Omental fat pad (tissue), 4 donors: Measurements from ENCODE around the gene LSM7. TPM values are rescaled to one million over a fixed set of nuclear protein-coding genes. Genes with fewer than 3 reads are reported as not detected.

Source experiments
- ATAC-seq: fragments of 150-250 bp; one replicate; pipeline ENCODE4 v1.9.1; 2016; ENCODE audit warnings: mild to moderate bottlenecking, moderate library complexity; ENCODE audit not compliant: low FRiP score
- DNase-seq: peaks from one replicate; pipeline ENCODE4 v3.0.0-alpha.2; 2019; ENCODE audit warnings: low spot score
- total RNA-seq, 4 donors: library from RNA; depleted of rRNA; stranded (reverse); fragments of >200 nt; gene quantifications; one replicate each; pipeline ENCODE4 v1.1.0, GENCODE V29; 2016
- TF ChIP-seq, protein P1 (sequence below), 3 donors: fragments of 450-650 bp; IDR thresholded peaks; one replicate each; pipeline ENCODE4 v1.5.1; 2016 to 2017; ENCODE audit warnings: antibody characterized with exemption in 3 of 3, mild to moderate bottlenecking in 3 of 3, moderate library complexity in 2 of 3

LSM7 gene
- total RNA-seq, 4 donors from 2014 or later: 101 to 142 (median 115) TPM

DNA sequence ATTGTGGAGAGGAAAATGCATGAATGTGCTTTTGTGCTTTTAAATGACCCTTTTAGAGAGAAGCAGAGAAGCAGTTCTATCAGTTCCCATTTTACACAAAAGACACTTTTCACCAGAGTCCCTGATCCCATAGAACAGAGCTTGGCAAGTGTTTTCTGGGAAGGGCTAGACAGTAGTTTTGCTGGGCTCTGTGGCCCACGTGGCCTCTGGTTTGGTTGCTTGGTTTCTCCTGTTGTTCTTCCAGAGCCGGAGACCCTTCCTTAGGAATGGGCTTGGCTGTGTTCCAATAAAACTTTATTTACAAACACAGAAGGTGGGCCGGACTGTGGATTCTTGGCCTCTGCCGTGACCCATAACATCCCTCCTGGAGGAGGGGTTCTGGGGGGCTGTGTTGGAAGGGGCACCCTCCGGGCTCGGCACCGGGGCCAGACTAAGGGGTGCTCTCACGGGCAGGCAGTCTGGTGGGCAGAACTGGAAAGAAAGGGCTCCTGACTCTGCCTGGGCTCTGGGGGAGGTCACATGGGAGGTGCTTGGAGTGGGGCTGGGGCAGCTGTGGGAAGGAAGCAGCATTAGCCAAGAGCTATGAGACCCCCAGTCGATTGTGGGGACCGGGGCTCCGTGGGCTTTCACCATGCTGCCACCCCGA is 3.3 kb upstream of the LSM7 start:
- TF ChIP-seq, protein P1, sequence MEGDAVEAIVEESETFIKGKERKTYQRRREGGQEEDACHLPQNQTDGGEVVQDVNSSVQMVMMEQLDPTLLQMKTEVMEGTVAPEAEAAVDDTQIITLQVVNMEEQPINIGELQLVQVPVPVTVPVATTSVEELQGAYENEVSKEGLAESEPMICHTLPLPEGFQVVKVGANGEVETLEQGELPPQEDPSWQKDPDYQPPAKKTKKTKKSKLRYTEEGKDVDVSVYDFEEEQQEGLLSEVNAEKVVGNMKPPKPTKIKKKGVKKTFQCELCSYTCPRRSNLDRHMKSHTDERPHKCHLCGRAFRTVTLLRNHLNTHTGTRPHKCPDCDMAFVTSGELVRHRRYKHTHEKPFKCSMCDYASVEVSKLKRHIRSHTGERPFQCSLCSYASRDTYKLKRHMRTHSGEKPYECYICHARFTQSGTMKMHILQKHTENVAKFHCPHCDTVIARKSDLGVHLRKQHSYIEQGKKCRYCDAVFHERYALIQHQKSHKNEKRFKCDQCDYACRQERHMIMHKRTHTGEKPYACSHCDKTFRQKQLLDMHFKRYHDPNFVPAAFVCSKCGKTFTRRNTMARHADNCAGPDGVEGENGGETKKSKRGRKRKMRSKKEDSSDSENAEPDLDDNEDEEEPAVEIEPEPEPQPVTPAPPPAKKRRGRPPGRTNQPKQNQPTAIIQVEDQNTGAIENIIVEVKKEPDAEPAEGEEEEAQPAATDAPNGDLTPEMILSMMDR (IDR thresholded peaks at IDR 0.05): no peak
- no peak for DNase-seq
- ATAC-seq: no peak

DNA sequence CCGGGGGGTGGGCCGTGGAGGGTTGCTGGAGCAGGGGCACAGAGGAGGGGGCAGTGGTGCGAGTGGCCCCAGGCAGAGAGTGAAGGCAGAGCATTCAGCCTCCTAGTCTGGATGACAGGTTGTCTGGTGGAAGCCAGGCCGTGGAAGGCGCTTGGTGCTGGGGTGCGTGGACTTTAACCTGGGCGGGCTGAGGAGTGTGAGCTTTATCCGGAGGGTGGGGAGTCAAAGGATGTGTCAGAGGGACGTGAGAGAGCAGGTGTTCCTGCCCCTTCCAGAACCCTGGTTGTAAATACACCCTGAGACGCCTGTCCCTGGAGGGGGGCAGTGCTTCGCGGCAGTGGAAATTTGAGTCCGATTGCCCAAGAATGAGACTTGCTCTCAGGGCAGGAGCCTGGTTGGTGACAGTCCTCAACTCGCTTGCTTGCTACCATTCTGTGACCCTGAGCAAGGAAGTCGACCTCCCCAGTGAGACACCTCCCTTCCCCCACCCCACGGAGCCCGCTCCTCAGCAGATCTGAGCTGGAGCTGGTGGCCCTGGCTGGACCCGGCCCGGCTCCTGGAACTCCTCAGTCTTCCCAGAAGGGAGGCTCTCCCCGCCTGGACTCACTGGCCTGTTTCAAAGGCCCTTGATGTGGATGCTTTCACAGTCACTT is 2.4 kb upstream of the LSM7 start:
- ATAC-seq (no peak), DNase-seq (no peak)
- TF ChIP-seq, protein P1 (IDR thresholded peaks at IDR 0.05): no peak

DNA sequence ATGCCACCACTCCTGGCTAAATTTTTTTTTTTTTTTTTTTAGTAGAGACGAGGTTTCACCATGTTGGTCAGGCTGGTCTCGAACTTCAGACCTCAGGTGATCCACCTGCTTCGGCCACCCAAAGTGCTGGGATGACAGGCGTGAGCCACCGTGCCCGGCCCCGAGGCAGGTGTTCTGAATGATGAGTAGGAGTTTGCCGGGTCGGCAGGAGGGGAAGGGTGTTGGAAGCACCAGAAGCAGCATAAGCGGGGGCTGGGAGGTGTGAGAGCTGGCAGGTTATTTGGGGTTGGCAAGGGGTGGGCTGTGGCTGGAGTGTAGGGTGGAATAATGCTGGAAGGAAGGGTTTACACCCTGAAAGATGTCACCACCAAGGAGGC is 1.9 kb upstream of the LSM7 start:
- DNase-seq: no peak
- no peak for ATAC-seq
- TF ChIP-seq, protein P1 (IDR thresholded peaks at IDR 0.05): no peak

DNA sequence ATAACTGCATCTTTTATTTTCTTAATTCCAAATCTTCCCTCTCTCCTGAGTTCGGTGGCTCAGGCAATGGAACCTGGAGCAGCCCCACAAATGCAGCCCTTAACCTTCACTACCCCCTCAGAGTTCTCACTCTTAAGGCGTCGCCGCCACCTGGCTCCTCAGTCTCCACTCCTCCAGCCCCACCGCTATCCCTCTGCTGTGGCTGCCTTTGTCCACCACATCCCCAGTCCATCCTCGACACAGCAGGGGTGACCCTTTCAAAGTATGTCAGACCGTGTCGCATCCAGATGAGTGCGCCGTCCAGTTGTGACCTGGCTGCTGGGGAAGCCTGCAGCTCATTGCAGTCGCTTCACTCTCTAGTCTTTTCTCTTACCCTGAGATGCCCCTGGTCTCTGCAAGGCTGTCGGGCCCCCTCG is 1.1 kb upstream of the LSM7 start:
- no peak for DNase-seq
- ATAC-seq: no peak
- TF ChIP-seq, protein P1 (IDR thresholded peaks at IDR 0.05): no peak

DNA sequence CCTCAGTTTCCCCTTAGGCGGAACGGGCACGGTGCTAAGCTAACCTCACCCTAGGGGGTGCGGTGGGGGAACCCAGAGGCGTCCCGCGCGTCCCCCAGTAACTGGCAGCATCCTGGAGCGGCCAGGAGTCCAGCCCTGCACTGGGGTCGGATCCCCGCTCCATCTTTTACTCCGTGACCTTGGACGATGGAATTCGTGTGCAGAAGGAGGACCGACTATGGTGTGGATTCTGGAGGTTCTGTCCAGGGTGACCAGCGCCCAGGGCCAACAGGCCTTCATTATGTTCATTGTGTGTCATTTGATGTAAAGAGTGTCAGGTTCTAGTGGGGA is 728 bp upstream of the LSM7 start:
- DNase-seq (no peak), ATAC-seq (no peak)
- TF ChIP-seq, protein P1 (IDR thresholded peaks at IDR 0.05): no peak

DNA sequence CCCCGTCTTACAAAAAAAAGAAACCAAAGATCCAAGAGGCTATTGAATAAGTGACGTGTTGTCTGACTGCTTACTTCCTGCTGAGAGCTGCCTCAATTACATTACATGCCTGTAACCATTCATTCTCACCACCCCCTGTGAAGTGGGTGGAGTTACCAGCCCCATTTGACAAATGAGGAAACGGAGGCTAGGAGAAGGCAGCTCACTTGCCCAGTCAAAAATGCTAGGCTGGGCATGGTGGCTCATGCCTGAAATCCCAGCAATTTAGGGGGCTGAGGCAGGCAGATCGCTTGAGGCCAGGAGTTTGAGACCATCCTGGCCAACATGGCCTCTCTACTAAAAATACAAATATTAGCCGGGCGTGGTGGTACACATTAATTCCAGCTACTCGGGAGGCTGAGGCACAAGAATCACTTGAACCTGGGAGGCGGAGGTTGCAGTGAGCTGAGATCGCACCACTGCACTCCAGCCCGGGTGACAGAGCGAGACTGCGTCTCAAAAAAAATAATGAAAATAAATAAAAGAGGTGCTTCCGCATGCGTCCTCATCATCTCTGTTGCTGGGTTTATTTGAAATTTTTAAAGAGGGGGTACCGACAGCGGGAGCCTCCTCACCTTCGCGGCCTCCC is 499 bp downstream of the LSM7 start:
- TF ChIP-seq, protein P1 (IDR thresholded peaks at IDR 0.05): no peak
- DNase-seq: no peak
- ATAC-seq: no peak
